Endodermal cell (in vitro differentiated cells): ENCODE results near the gene C19orf81. TPM values are rescaled to one million over a fixed set of nuclear protein-coding genes. Genes with fewer than 3 reads are reported as not detected.

Experiments used
- DNase-seq: peaks from one replicate; pipeline ENCODE4 v3.0.0-alpha.2; 2017
- H3K27ac ChIP-seq: 2 replicates; pipeline ENCODE4 v1.5.1; 2013; ENCODE audit warnings: mild to moderate bottlenecking, low read depth, low read length, moderate library complexity
- H3K27me3 ChIP-seq: 2 replicates; pipeline ENCODE4 v1.6.1; 2013; ENCODE audit warnings: mild to moderate bottlenecking, low read length, moderate library complexity; ENCODE audit not compliant: insufficient read depth, control insufficient read depth, poor library complexity, severe bottlenecking
- H3K36me3 ChIP-seq: 2 replicates; pipeline ENCODE4 v1.7.0; 2013; ENCODE audit warnings: mild to moderate bottlenecking, low read length, moderate library complexity; ENCODE audit not compliant: control insufficient read depth, insufficient read depth
- H3K4me1 ChIP-seq: one replicate; pipeline ENCODE4 v1.7.0; 2013; ENCODE audit warnings: low read length; ENCODE audit not compliant: control insufficient read depth, insufficient read depth
- H3K4me3 ChIP-seq: 2 replicates; pipeline ENCODE4 v1.5.1; 2013; ENCODE audit warnings: mild to moderate bottlenecking, low read length, moderate library complexity
- H3K9ac ChIP-seq: 2 replicates; pipeline ENCODE4 v1.6.1; 2013; ENCODE audit warnings: mild to moderate bottlenecking, low read length, moderate library complexity; ENCODE audit not compliant: poor library complexity, severe bottlenecking; ENCODE audit errors: extremely low read depth
- H3K9me3 ChIP-seq: 2 replicates; pipeline ENCODE4 v1.6.1; 2013; ENCODE audit warnings: mild to moderate bottlenecking, low read length, moderate library complexity; ENCODE audit not compliant: control insufficient read depth
- H3K27ac Mint-ChIP-seq: 2 replicates; pipeline ENCODE4 v1.8.0; 2020; ENCODE audit warnings: mixed read lengths
- H3K27me3 Mint-ChIP-seq: 2 replicates; pipeline ENCODE4 v1.8.0; 2021; ENCODE audit warnings: mild to moderate bottlenecking, mixed read lengths; ENCODE audit not compliant: insufficient read depth
- H3K36me3 Mint-ChIP-seq: 2 replicates; pipeline ENCODE4 v1.8.0; 2020; ENCODE audit warnings: low read depth, mixed read lengths
- H3K4me1 Mint-ChIP-seq: 2 replicates; pipeline ENCODE4 v1.8.0; 2020; ENCODE audit warnings: mixed read lengths
- H3K4me3 Mint-ChIP-seq: 2 replicates; pipeline ENCODE4 v1.8.0; 2020; ENCODE audit warnings: mild to moderate bottlenecking, moderate library complexity, mixed read lengths
- H3K9me3 Mint-ChIP-seq: 2 replicates; pipeline ENCODE4 v1.8.0; 2020; ENCODE audit warnings: mild to moderate bottlenecking, mixed read lengths
- CTCF ChIP-seq: fragments of 200-600 bp; sonication (generic); conservative IDR thresholded peaks from 2 replicates; pipeline ENCODE4 v1.5.0; 2021; ENCODE audit warnings: antibody characterized with exemption, mild to moderate bottlenecking
- WGBS, 2 experiments: methylation state at CpG; one replicate each; pipeline versions ENCODE4 v1.1.5 to v1.1.7; 2013; ENCODE audit warnings: missing lambda C conversion rate in 2 of 2, mixed read lengths in 1 of 2; ENCODE audit not compliant: insufficient coverage in 1 of 2, insufficient read length in 1 of 2; 5-methylcytosine and 5-hydroxymethylcytosine counted together
- total RNA-seq, 2 donors: library from RNA; stranded (reverse); fragmentation: NEBNext Ultra II Directional in 1 of 2; extraction: Animal tissue kit (Norgen Biotek cat#: 25700) in 1 of 2; gene quantifications; 2 replicates in 1 of 2; 3 replicates in 1 of 2; pipeline ENCODE4 v1.2.1, GENCODE V29; 2021

C19orf81 gene
- total RNA-seq, 2 donors from 2014 or later, result 11.3 to 26.8 TPM

DNA sequence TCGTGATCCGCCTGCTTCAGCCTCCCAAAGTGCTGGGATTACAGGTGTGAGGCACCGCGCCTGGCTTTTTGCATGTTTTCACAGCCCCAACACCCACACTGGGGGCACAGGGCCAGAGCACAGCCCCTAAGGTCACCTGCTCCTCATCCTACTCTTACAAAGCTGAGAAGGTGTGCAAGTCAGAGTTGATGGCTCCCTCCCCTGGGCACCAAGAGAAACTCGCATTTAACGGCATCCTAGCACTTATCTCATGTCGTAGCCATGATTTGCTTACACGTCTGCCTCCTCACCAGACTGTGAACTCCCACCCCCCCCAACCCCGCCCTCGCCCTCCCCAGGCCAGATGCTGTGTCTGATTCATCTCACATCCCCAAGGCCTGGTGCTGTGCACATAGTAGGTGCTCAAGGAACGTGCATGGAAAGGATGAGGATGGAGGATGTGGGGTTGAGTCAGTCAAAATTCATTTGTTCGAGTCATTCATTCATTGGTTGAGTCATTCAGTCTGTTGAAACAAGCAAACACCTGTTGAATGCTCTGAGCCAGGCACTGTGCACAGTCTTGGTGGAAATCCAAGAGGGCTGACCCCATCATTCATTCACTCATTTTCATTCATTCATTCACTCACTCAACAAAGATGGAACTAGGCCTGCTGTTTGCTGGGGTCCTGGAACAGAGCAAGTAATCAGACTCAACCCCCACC lies 59.1 kb downstream of the C19orf81 start:
- H3K9me3 Mint-ChIP-seq, result no peaks in the 10 kb centered on the region
- 71 to 80% methylated on average over 8 to 12 of the region's 12 CpGs for WGBS, 2 experiments
- Histone ChIP-seq H3K9me3 (peaks cover 4% of the 10 kb centered on the region), H3K27me3 (no peaks in the 10 kb centered on the region), H3K9ac (no peak overlapping the region), H3K36me3 (no peaks in the 10 kb centered on the region), H3K27ac (no peak overlapping the region), H3K4me1 (no peaks in the 10 kb centered on the region), H3K4me3 (no peak overlapping the region)
- peak; percentile 36 for TF ChIP-seq CTCF
- no peak overlapping the region for H3K27ac Mint-ChIP-seq
- H3K36me3 Mint-ChIP-seq, result no peaks in the 10 kb centered on the region
- H3K4me3 Mint-ChIP-seq, result no peak overlapping the region
- peaks cover 71% of the 10 kb centered on the region for H3K27me3 Mint-ChIP-seq
- no peak for DNase-seq
- H3K4me1 Mint-ChIP-seq, result no peaks in the 10 kb centered on the region

Other genes with a start within 250 kb of the C19orf81 start
- 1 to 10 TPM in 1 of 2 donors, under 1 TPM in 1; 0.11 to 2.6 TPM for gene SPIB, start 230.5 kb upstream of the C19orf81 start, total RNA-seq
- gene MYBPC2, start 216.6 kb upstream of the C19orf81 start, total RNA-seq, result 1 to 10 TPM; 1.9 to 2.3 TPM
- gene EMC10, start 172.9 kb upstream of the C19orf81 start, total RNA-seq, result 100 to 1,000 TPM; 119 to 123 TPM
- 1 to 10 TPM; 8.3 to 9.5 TPM for gene GARIN5A, start 172.6 kb upstream of the C19orf81 start, total RNA-seq
- gene JOSD2, start 138.3 kb upstream of the C19orf81 start, total RNA-seq, result 10 to 100 TPM; 12.1 to 13.7 TPM
- not detected for gene ASPDH, start 135.5 kb upstream of the C19orf81 start, total RNA-seq
- 1 to 10 TPM; 2.3 to 7.0 TPM for gene LRRC4B, start 81.0 kb upstream of the C19orf81 start, total RNA-seq
- 1 to 10 TPM; 1.7 to 1.9 TPM for gene SYT3, start 9.6 kb upstream of the C19orf81 start, total RNA-seq
- gene SHANK1, start 70.4 kb downstream of the C19orf81 start, total RNA-seq, result 1 to 10 TPM; 1.6 to 1.9 TPM
- gene CLEC11A, start 73.9 kb downstream of the C19orf81 start, total RNA-seq, result 1 to 10 TPM; 4.0 to 6.2 TPM
- not detected for gene GPR32, start 121.0 kb downstream of the C19orf81 start, total RNA-seq
- gene ACP4, start 141.0 kb downstream of the C19orf81 start, total RNA-seq, result not detected
- gene KLK1, start 174.3 kb downstream of the C19orf81 start, total RNA-seq, result under 1 TPM; 0.75 to 0.82 TPM
- not detected for gene KLK15, start 184.1 kb downstream of the C19orf81 start, total RNA-seq
- not detected for gene KLK3, start 205.5 kb downstream of the C19orf81 start, total RNA-seq
- under 1 TPM in 1 of 2 donors, not detected in 1; 0.35 TPM for gene KLK2, start 224.0 kb downstream of the C19orf81 start, total RNA-seq